Progenitor cell of endocrine pancreas (in vitro differentiated cells): ENCODE results near the gene SCFD2. TPM values are rescaled to one million over a fixed set of nuclear protein-coding genes. Genes with fewer than 3 reads are reported as not detected.

Source experiments
- DNase-seq: peaks from one replicate; pipeline ENCODE4 v3.0.0; 2021; ENCODE audit warnings: low spot score; ENCODE audit not compliant: unreplicated experiment
- H3K27ac Mint-ChIP-seq: 2 replicates; pipeline ENCODE4 v1.8.0; 2021; ENCODE audit warnings: mild to moderate bottlenecking, moderate library complexity, mixed read lengths
- H3K27me3 Mint-ChIP-seq: 2 replicates; pipeline ENCODE4 v1.8.0; 2021; ENCODE audit warnings: mixed read lengths
- H3K36me3 Mint-ChIP-seq: 2 replicates; pipeline ENCODE4 v1.8.0; 2022; ENCODE audit warnings: mixed read lengths; ENCODE audit not compliant: insufficient read depth
- H3K4me1 Mint-ChIP-seq: 2 replicates; pipeline ENCODE4 v1.8.0; 2021; ENCODE audit warnings: low read depth, mixed read lengths
- H3K4me3 Mint-ChIP-seq: 2 replicates; pipeline ENCODE4 v1.8.0; 2021; ENCODE audit warnings: low read depth, mild to moderate bottlenecking, moderate library complexity, mixed read lengths
- H3K9me3 Mint-ChIP-seq: 2 replicates; pipeline ENCODE4 v1.8.0; 2021; ENCODE audit warnings: low read depth, mixed read lengths
- total RNA-seq: library from RNA; stranded (reverse); gene quantifications from 2 replicates; pipeline ENCODE4 v1.2.1, GENCODE V29; 2021
- TF ChIP-seq, protein P1 (sequence below): fragments of 200-600 bp; sonication (generic); IDR thresholded peaks from one replicate; pipeline ENCODE4 v1.5.0; 2021; ENCODE audit warnings: antibody characterized with exemption, mild to moderate bottlenecking; ENCODE audit not compliant: unreplicated experiment

The SCFD2 gene
- total RNA-seq, 1 donor from 2014 or later: 12.5 TPM

DNA sequence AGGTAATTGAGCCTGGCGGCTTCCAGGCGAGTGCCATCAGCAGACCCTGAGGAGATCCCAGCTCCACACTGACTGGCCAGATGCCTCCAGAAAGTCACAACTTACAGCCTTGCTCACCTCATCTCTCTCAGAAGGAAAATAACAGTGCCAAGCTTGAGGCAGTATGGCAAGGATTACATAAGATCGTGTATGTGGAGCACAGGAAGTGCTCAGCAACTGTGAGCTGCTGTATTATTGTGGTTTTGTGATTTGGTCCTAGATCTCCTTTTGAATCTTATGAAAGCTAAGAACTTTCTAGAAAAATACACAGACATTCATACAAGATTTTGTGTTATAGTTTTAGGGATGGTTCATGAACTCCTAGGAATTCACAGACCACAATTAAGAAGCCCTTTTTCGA is 489.8 kb downstream of the SCFD2 start:
- H3K9me3 Mint-ChIP-seq: no peaks in the 10 kb centered on the region
- peaks cover 2% of the 10 kb centered on the region for H3K36me3 Mint-ChIP-seq
- peaks cover 24% of the 10 kb centered on the region for H3K4me1 Mint-ChIP-seq
- H3K27ac Mint-ChIP-seq: no peak overlapping the region
- H3K27me3 Mint-ChIP-seq: peaks cover 4% of the 10 kb centered on the region
- H3K4me3 Mint-ChIP-seq: no peak overlapping the region
- DNase-seq: no peak
- TF ChIP-seq, protein P1, sequence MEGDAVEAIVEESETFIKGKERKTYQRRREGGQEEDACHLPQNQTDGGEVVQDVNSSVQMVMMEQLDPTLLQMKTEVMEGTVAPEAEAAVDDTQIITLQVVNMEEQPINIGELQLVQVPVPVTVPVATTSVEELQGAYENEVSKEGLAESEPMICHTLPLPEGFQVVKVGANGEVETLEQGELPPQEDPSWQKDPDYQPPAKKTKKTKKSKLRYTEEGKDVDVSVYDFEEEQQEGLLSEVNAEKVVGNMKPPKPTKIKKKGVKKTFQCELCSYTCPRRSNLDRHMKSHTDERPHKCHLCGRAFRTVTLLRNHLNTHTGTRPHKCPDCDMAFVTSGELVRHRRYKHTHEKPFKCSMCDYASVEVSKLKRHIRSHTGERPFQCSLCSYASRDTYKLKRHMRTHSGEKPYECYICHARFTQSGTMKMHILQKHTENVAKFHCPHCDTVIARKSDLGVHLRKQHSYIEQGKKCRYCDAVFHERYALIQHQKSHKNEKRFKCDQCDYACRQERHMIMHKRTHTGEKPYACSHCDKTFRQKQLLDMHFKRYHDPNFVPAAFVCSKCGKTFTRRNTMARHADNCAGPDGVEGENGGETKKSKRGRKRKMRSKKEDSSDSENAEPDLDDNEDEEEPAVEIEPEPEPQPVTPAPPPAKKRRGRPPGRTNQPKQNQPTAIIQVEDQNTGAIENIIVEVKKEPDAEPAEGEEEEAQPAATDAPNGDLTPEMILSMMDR: no peak

DNA sequence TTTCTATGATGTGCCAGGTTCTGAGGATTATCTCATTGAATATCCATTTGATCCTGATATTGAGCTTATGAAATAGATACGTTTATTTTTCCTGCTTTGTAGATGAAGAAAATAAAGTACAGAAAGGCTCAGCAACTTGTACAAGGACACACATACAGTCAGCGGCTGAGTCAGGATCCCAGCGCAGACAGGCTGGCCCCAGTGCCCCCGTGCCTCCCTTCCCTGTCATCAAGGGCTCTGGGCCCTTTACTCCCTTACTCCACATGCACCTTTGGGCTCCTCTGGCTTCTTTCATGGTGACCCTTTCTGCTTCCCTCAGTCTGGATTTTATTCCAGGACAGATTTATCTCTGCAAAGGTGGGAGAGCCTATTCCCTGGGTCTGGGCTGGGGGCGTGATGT is 490.9 kb downstream of the SCFD2 start:
- peaks cover 28% of the 10 kb centered on the region for H3K4me1 Mint-ChIP-seq

DNA sequence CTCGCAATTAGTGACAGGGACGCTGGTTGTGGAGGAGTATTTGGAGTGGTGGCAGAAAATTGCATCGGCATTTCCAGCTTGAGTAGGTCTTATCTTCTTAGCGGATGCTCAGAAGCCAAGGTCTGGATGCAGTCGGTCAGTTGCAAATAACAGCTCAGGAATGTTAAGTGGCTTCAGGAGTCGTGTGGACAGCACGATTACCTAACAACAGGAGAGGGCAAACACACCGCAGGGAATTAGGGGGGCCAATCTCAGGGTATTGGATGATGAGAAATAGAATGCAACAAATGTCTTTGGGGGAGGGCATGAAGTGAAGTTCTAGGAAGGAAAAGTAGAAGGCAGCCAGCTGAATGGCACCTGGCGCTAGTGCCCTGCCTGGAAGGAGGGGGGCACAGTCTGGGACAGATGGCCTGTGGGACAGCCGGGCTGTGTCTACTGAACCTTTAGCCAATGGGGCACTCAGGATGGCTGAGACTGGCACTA is 492.0 kb downstream of the SCFD2 start:
- peak overlapping the region; percentile 6 for H3K4me3 Mint-ChIP-seq

More for the DNA sequence above, 490.9 kb downstream of the SCFD2 start:
- TF ChIP-seq, protein P1: no peak
- Mint-ChIP-seq H3K4me3 (no peak overlapping the region), H3K27me3 (peaks cover 4% of the 10 kb centered on the region), H3K9me3 (no peaks in the 10 kb centered on the region), H3K27ac (no peak overlapping the region), H3K36me3 (peaks cover 2% of the 10 kb centered on the region)
- DNase-seq: no peak

DNA sequence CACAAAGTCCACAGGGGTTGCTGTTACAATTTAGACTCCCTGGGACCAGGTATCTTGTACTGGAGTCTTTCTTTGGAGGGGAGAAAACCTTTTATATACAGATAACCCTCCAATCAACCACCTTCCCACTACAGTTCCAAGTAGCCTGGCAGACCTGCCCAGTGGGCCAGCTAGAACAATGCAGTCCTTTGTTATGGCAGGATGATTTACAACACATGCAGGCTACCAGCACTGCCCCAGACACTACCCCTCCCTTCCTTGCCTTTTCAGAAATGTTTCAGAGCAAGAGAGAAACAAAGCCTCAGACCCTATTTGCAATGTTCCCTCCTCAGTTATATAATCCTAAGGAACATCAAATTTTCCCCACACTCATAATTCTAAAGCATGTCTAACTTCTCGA is 492.7 kb downstream of the SCFD2 start:
- Mint-ChIP-seq H3K27ac (peak overlapping the region; percentile 93), H3K9me3 (no peaks in the 10 kb centered on the region), H3K36me3 (peaks cover 2% of the 10 kb centered on the region), H3K4me3 (peak overlapping the region; percentile 41), H3K4me1 (peaks cover 29% of the 10 kb centered on the region), H3K27me3 (peaks cover 4% of the 10 kb centered on the region)
- no peak for DNase-seq
- TF ChIP-seq, protein P1: no peak

More for the DNA sequence above, 492.0 kb downstream of the SCFD2 start:
- Mint-ChIP-seq H3K4me1 (peaks cover 28% of the 10 kb centered on the region), H3K27me3 (peaks cover 4% of the 10 kb centered on the region), H3K27ac (peak overlapping the region; percentile 90), H3K36me3 (peaks cover 2% of the 10 kb centered on the region), H3K9me3 (no peaks in the 10 kb centered on the region)
- TF ChIP-seq, protein P1: no peak
- DNase-seq: no peak

DNA sequence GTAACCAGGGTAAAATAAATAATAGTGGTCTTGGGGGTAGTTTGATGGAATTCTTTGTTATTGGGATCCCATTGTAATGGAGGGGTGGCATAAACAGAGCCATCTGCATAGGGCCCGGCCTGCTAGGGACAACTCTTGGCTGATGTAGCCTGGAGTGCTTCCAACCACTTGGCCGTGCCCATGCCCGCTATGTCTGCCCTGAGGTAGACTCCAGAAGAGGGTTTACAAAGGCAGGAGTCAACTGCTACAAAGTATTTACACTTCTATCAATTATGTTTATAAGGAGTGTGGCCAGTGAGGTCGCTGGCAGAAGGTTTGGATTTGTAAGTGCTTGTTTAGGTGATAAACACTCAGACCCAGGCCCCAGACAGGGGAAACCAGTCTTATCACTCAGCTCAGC is 495.6 kb downstream of the SCFD2 start:
- DNase-seq: no peak
- H3K27ac Mint-ChIP-seq: no peak overlapping the region
- peaks cover 31% of the 10 kb centered on the region for H3K4me1 Mint-ChIP-seq
- H3K4me3 Mint-ChIP-seq: no peak overlapping the region
- peaks cover 16% of the 10 kb centered on the region for H3K36me3 Mint-ChIP-seq
- TF ChIP-seq, protein P1: no peak
- no peaks in the 10 kb centered on the region for H3K27me3 Mint-ChIP-seq
- H3K9me3 Mint-ChIP-seq: no peaks in the 10 kb centered on the region
